HepG2 (cell line): ENCODE measurements around the gene OTOG. TPM values are rescaled to one million over a fixed set of nuclear protein-coding genes. Genes with fewer than 3 reads are reported as not detected.

Source experiments
- ATAC-seq: fragments of 200-7000 bp; cut with Tn5 transposase; 3 replicates; pipeline ENCODE4 v1.9.1; 2020; ENCODE audit warnings: mild to moderate bottlenecking, moderate library complexity
- BruUV-seq: library from RNA; stranded (reverse); fragments of 400-500 nt; replicated peaks from 2 replicates; lab custom pipeline; 2021; lab: Mats Ljungman, UMichigan
- CTCF ChIA-PET: fragments of 300-600 bp; formaldehyde crosslinking; extraction: SDS; loops from one replicate; lab custom pipeline; 2021; ENCODE audit warnings: low total read pairs, inconsistent platforms, low intra/inter-chr PET ratio; lab: Yijun Ruan, JAX
- POLR2A ChIA-PET: fragments of 350-600 bp; sonication (Branson Sonifier 250); formaldehyde crosslinking; loops from one replicate; lab custom pipeline; 2020; ENCODE audit warnings: antibody characterized with exemption, inconsistent platforms; lab: Yijun Ruan, JAX
- DNase-seq: peaks from one replicate; pipeline ENCODE4 v3.0.0-alpha.2; 2015; ENCODE audit warnings: low spot score
- FAIRE-seq: peaks from 3 replicates; lab custom pipeline; 2011; peaks lifted over from hg19 to GRCh38; lab: Jason Lieb, UNC
- H2AFZ ChIP-seq: one replicate; pipeline ENCODE4 v1.6.1; 2011; ENCODE audit warnings: low read length, inconsistent platforms
- H3K27ac ChIP-seq: fragments of 300-600 bp; 3 replicates; pipeline ENCODE4 v1.8.0; 2011; ENCODE audit warnings: mixed run types, mild to moderate bottlenecking, mixed read lengths, low read length, inconsistent platforms; ENCODE audit not compliant: insufficient read depth; ENCODE audit errors: extremely low read length
- H3K27me3 ChIP-seq, 2 experiments: fragments of 200-600 bp in 1 of 2; 2 replicates in 1 of 2; 3 replicates in 1 of 2; pipeline versions ENCODE4 v1.6.0 to v1.8.0; 2011; ENCODE audit warnings: low read length in 2 of 2, mild to moderate bottlenecking in 2 of 2, moderate library complexity in 2 of 2, inconsistent platforms in 1 of 2; ENCODE audit not compliant: insufficient read depth in 2 of 2, control insufficient read depth in 1 of 2
- H3K36me3 ChIP-seq, 2 experiments: fragments of 200-600 bp in 1 of 2; replicated peaks in 1 of 2; 2 replicates in 1 of 2; 3 replicates in 1 of 2; pipeline versions ENCODE4 v1.5.1 to v1.8.0; 2011; ENCODE audit warnings: low read length in 2 of 2, inconsistent platforms in 1 of 2; ENCODE audit not compliant: insufficient read depth in 2 of 2, control insufficient read depth in 1 of 2
- H3K4me1 ChIP-seq: 2 replicates; pipeline ENCODE4 v1.5.1; 2012; ENCODE audit warnings: low read length, inconsistent platforms; ENCODE audit not compliant: insufficient read depth
- H3K4me2 ChIP-seq: 2 replicates; pipeline ENCODE4 v1.6.0; 2011; ENCODE audit warnings: low read depth, low read length, inconsistent platforms
- H3K4me3 ChIP-seq, 3 experiments: fragments of 200-600 bp in 1 of 3; sonication (generic), shearing (Covaris generic) in 1 of 3; replicated peaks in 1 of 3; 2 replicates each; pipeline ENCODE4 v1.5.1; 2011 to 2016; ENCODE audit warnings: low read length in 3 of 3, inconsistent platforms in 2 of 3, low read depth in 2 of 3, mild to moderate bottlenecking in 2 of 3, control low read depth in 1 of 3, mixed read lengths in 1 of 3; ENCODE audit not compliant: insufficient read depth in 1 of 3
- H3K79me2 ChIP-seq: one replicate; pipeline ENCODE4 v1.6.1; 2011; ENCODE audit warnings: low read length, inconsistent platforms; ENCODE audit not compliant: insufficient read depth
- H3K9ac ChIP-seq: 2 replicates; pipeline ENCODE4 v1.6.0; 2011; ENCODE audit warnings: mild to moderate bottlenecking, low read depth, low read length, inconsistent platforms; ENCODE audit not compliant: insufficient read depth
- H3K9me3 ChIP-seq: 2 replicates; pipeline ENCODE4 v1.5.1; 2012; ENCODE audit warnings: mild to moderate bottlenecking, low read length
- H4K20me1 ChIP-seq: 2 replicates; pipeline ENCODE4 v1.6.0; 2011; ENCODE audit warnings: inconsistent platforms, mild to moderate bottlenecking, low read length, moderate library complexity; ENCODE audit not compliant: insufficient read depth
- ATF7 ChIP-seq, 2 experiments: fragments of 450-650 bp in 1 of 2; sonication (generic) in 1 of 2; formaldehyde crosslinking in 1 of 2; IDR thresholded peaks; 2 replicates each; pipeline versions ENCODE4 v1.4.0 to v1.6.1; 2016 to 2020; ENCODE audit warnings: antibody characterized with exemption in 1 of 2, mild to moderate bottlenecking in 1 of 2, missing genetic modification reagents in 1 of 2
- HNRNPH1 ChIP-seq: fragments of 200-400 bp; formaldehyde crosslinking; optimal IDR thresholded peaks from 2 replicates; pipeline ENCODE3; 2017; ENCODE audit warnings: mild to moderate bottlenecking, low read depth, low read length
- MEF2D ChIP-seq: sonication (generic); formaldehyde crosslinking; IDR thresholded peaks from 2 replicates; pipeline ENCODE4 v1.5.1; 2020; ENCODE audit warnings: mild to moderate bottlenecking, missing genetic modification reagents
- SMYD3 ChIP-seq: sonication (generic); formaldehyde crosslinking; IDR thresholded peaks from 2 replicates; pipeline ENCODE4 v1.8.1; 2023; ENCODE audit warnings: mild to moderate bottlenecking, missing genetic modification reagents
- SRSF1 ChIP-seq: fragments of 200-400 bp; formaldehyde crosslinking; optimal IDR thresholded peaks from 2 replicates; pipeline ENCODE3; 2017; ENCODE audit warnings: mild to moderate bottlenecking, low read depth, low read length, moderate library complexity
- ZBTB46 ChIP-seq: sonication (generic); formaldehyde crosslinking; IDR thresholded peaks from 2 replicates; pipeline ENCODE4 v1.4.0; 2020; ENCODE audit warnings: mild to moderate bottlenecking, missing genetic modification reagents, borderline replicate concordance
- ZMYM2 ChIP-seq: sonication (generic); formaldehyde crosslinking; IDR thresholded peaks from 2 replicates; pipeline ENCODE4 v1.8.0; 2022; ENCODE audit warnings: mild to moderate bottlenecking, missing genetic modification reagents
- ZNF383 ChIP-seq: sonication (generic); formaldehyde crosslinking; IDR thresholded peaks from 2 replicates; pipeline ENCODE4 v1.4.0; 2020; ENCODE audit warnings: missing genetic modification reagents, mild to moderate bottlenecking, borderline replicate concordance
- ZNF430 ChIP-seq: sonication (generic); formaldehyde crosslinking; IDR thresholded peaks from 2 replicates; pipeline ENCODE4 v1.9.0; 2021; ENCODE audit warnings: mild to moderate bottlenecking, missing genetic modification reagents
- WGBS: methylation state at CpG from one replicate; pipeline ENCODE4 v1.1.6; 2017; ENCODE audit warnings: low lambda C conversion rate; 5-methylcytosine and 5-hydroxymethylcytosine counted together
- in situ Hi-C: cut with HindIII; loops from 2 replicates; pipeline ENCODE4 v1.10.0; 2017; ENCODE audit warnings: low pct_unique_long_range_greater_than_20kb; ENCODE audit not compliant: extremely low pct_ligation_motif_present
- intact Hi-C: fragments of 100-400 bp; cut with micrococcal nuclease; formaldehyde crosslinking; loops from one replicate; pipeline ENCODE4 v1.10.0; 2022; ENCODE audit not compliant: unreplicated experiment
- polyA plus RNA-seq, 8 experiments: library from polyadenylated mRNA; depleted of rRNA in 3 of 8; stranded (reverse) in 7 of 8; unstranded in 1 of 8; fragments of >200 nt; fragmentation: Illumina TruSeq in 4 of 8; extraction: Trizol in 4 of 8; gene quantifications; 2 replicates each; pipeline versions ENCODE4 v1.2.1 to v1.2.3, GENCODE V29; 2011 to 2016; ENCODE audit warnings: low read depth in 4 of 8, missing spikeins in 1 of 8, mixed read lengths in 1 of 8; ENCODE audit not compliant: insufficient read depth in 1 of 8
- total RNA-seq, 5 experiments: library from RNA; depleted of rRNA; stranded (reverse); fragments of >200 nt; fragmentation: Illumina TruSeq; extraction: Trizol; gene quantifications; 2 replicates each; pipeline ENCODE4 v1.2.3, GENCODE V29; 2016; ENCODE audit warnings: low read depth in 1 of 5
- TF ChIP-seq, protein P1 (sequence below): sonication (generic); formaldehyde crosslinking; conservative IDR thresholded peaks from 2 replicates; pipeline ENCODE4 v1.8.0; 2022; ENCODE audit warnings: missing genetic modification reagents
- TF ChIP-seq, protein P2 (sequence below): fragments of 450-650 bp; IDR thresholded peaks from 2 replicates; pipeline ENCODE4 v1.6.1; 2017; ENCODE audit warnings: mild to moderate bottlenecking
- TF ChIP-seq, protein P3 (sequence below): IDR thresholded peaks from 2 replicates; pipeline ENCODE4 v1.6.1; 2018; ENCODE audit warnings: missing genetic modification reagents, mild to moderate bottlenecking, missing compliant biosample characterization

The OTOG gene
- total and polyA plus RNA-seq, 2 of the 13 experiments (the other 11 are each of a cell fraction or from before 2014, with no cell fraction given) = not detected

GRCh38 chr11:17672469-17672868, 125.4 kb downstream of the OTOG start:
- no peak for FAIRE-seq
- in situ Hi-C loops (no loop called here), intact Hi-C loops (no loop called here)
- H3K4me2 ChIP-seq = no peak overlapping the region
- no peak for DNase-seq
- ChIA-PET CTCF (no interaction called here), POLR2A (no interaction called here)
- no peaks in the 10 kb centered on the region for H3K4me1 ChIP-seq
- no peaks in the 10 kb centered on the region for H4K20me1 ChIP-seq
- no peak overlapping the region for H2AFZ ChIP-seq
- no peaks in the 10 kb centered on the region for H3K79me2 ChIP-seq
- H3K9ac ChIP-seq = no peak overlapping the region
- no peak for ATAC-seq
- BruUV-seq = no TSS peak
- 76% methylated on average over 5 of the region's 7 CpGs for WGBS
- peaks cover 0 to 16% of the 10 kb centered on the region in 2 experiments; a peak in 2 of 5 replicates for H3K27me3 ChIP-seq
- H3K4me3 ChIP-seq = no peak overlapping the region
- H3K9me3 ChIP-seq = no peaks in the 10 kb centered on the region
- H3K36me3 ChIP-seq = no peaks in the 10 kb centered on the region
- no peak overlapping the region for H3K27ac ChIP-seq
- TF ChIP-seq ZMYM2 (CRISPR knock-in tag) (no peak), MEF2D (CRISPR knock-in tag) (no peak), ZNF383 (CRISPR knock-in tag) (no peak), SRSF1 (no peak), ATF7 (IDR thresholded peaks at IDR 0.05) (no peak), ATF7 (CRISPR knock-in tag; IDR thresholded peaks at IDR 0.05) (no peak), SMYD3 (CRISPR knock-in tag) (no peak), ZBTB46 (CRISPR knock-in tag) (no peak), ZNF430 (CRISPR knock-in tag) (no peak), HNRNPH1 (no peak)
- TF ChIP-seq, protein P1, sequence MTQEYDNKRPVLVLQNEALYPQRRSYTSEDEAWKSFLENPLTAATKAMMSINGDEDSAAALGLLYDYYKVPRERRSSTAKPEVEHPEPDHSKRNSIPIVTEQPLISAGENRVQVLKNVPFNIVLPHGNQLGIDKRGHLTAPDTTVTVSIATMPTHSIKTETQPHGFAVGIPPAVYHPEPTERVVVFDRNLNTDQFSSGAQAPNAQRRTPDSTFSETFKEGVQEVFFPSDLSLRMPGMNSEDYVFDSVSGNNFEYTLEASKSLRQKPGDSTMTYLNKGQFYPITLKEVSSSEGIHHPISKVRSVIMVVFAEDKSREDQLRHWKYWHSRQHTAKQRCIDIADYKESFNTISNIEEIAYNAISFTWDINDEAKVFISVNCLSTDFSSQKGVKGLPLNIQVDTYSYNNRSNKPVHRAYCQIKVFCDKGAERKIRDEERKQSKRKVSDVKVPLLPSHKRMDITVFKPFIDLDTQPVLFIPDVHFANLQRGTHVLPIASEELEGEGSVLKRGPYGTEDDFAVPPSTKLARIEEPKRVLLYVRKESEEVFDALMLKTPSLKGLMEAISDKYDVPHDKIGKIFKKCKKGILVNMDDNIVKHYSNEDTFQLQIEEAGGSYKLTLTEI (CRISPR knock-in tag) = no peak
- TF ChIP-seq, protein P2, sequence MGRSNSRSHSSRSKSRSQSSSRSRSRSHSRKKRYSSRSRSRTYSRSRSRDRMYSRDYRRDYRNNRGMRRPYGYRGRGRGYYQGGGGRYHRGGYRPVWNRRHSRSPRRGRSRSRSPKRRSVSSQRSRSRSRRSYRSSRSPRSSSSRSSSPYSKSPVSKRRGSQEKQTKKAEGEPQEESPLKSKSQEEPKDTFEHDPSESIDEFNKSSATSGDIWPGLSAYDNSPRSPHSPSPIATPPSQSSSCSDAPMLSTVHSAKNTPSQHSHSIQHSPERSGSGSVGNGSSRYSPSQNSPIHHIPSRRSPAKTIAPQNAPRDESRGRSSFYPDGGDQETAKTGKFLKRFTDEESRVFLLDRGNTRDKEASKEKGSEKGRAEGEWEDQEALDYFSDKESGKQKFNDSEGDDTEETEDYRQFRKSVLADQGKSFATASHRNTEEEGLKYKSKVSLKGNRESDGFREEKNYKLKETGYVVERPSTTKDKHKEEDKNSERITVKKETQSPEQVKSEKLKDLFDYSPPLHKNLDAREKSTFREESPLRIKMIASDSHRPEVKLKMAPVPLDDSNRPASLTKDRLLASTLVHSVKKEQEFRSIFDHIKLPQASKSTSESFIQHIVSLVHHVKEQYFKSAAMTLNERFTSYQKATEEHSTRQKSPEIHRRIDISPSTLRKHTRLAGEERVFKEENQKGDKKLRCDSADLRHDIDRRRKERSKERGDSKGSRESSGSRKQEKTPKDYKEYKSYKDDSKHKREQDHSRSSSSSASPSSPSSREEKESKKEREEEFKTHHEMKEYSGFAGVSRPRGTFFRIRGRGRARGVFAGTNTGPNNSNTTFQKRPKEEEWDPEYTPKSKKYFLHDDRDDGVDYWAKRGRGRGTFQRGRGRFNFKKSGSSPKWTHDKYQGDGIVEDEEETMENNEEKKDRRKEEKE = no peak
- TF ChIP-seq, protein P3, sequence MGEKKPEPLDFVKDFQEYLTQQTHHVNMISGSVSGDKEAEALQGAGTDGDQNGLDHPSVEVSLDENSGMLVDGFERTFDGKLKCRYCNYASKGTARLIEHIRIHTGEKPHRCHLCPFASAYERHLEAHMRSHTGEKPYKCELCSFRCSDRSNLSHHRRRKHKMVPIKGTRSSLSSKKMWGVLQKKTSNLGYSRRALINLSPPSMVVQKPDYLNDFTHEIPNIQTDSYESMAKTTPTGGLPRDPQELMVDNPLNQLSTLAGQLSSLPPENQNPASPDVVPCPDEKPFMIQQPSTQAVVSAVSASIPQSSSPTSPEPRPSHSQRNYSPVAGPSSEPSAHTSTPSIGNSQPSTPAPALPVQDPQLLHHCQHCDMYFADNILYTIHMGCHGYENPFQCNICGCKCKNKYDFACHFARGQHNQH (CRISPR knock-in tag) = no peak
